Glomerular visceral epithelial cell (primary cell): Measurements from ENCODE around the gene OSBP2.

ENCODE experiments used
- DNase-seq: peaks from one replicate; pipeline ENCODE4 v3.0.0-alpha.2; 2016; ENCODE audit errors: extremely low spot score

Gene OSBP2

GRCh38 chr22:30881361-30882183 lies 186.9 kb downstream of the OSBP2 start:
- no peak for DNase-seq

- DNase-seq: no peak
These were observed 187.6 kb downstream of the OSBP2 start for GRCh38 chr22:30882184-30882717.

GRCh38 chr22:30882974-30883533 lies 188.4 kb downstream of the OSBP2 start:
- no peak for DNase-seq

- no peak for DNase-seq
These were observed 189.0 kb downstream of the OSBP2 start for GRCh38 chr22:30883586-30884145.

GRCh38 chr22:30884211-30885000 lies 189.7 kb downstream of the OSBP2 start:
- DNase-seq: no peak

GRCh38 chr22:30885001-30885366 lies 190.3 kb downstream of the OSBP2 start:
- DNase-seq: no peak

- DNase-seq: no peak
These were observed 190.9 kb downstream of the OSBP2 start for GRCh38 chr22:30885591-30885990.

- no peak for DNase-seq
These were observed 192.8 kb downstream of the OSBP2 start for GRCh38 chr22:30887453-30887852.

GRCh38 chr22:30887861-30888260 lies 193.2 kb downstream of the OSBP2 start:
- no peak for DNase-seq

- no peak for DNase-seq
These were observed 194.8 kb downstream of the OSBP2 start for GRCh38 chr22:30889268-30889995.

- no peak for DNase-seq
These were observed 195.4 kb downstream of the OSBP2 start for GRCh38 chr22:30889996-30890480.

- DNase-seq: peak; percentile 13
These were observed 196.2 kb downstream of the OSBP2 start for GRCh38 chr22:30890686-30891442.

- no peak for DNase-seq
These were observed 196.7 kb downstream of the OSBP2 start for GRCh38 chr22:30891443-30891755.

- DNase-seq: no peak
These were observed 197.1 kb downstream of the OSBP2 start for GRCh38 chr22:30891781-30892180.

- DNase-seq: no peak
These were observed 197.6 kb downstream of the OSBP2 start for GRCh38 chr22:30892286-30892685.

GRCh38 chr22:30892731-30893221 lies 198.1 kb downstream of the OSBP2 start:
- no peak for DNase-seq

- DNase-seq: no peak
These were observed 199.0 kb downstream of the OSBP2 start for GRCh38 chr22:30893434-30894370.

GRCh38 chr22:30894371-30894740 lies 199.7 kb downstream of the OSBP2 start:
- DNase-seq: no peak
